HG03060 (cell line): ENCODE results near the gene RTCB.
"Not testable (repeated sequence)": the region's sequence is repeated elsewhere in the genome, so short reads cannot be mapped to it uniquely, and the experiment has no call there.

ENCODE experiments used
- ATAC-seq: cut with Tn5 transposase; IDR thresholded peaks from one replicate; pipeline ENCODE4 v1.9.1; 2021; ENCODE audit warnings: low read depth, moderate number of reproducible peaks; ENCODE audit not compliant: unreplicated experiment

RTCB gene

GRCh38 chr22:32396255-32396654 lies 15.8 kb downstream of the RTCB start:
- no peak for ATAC-seq

DNA sequence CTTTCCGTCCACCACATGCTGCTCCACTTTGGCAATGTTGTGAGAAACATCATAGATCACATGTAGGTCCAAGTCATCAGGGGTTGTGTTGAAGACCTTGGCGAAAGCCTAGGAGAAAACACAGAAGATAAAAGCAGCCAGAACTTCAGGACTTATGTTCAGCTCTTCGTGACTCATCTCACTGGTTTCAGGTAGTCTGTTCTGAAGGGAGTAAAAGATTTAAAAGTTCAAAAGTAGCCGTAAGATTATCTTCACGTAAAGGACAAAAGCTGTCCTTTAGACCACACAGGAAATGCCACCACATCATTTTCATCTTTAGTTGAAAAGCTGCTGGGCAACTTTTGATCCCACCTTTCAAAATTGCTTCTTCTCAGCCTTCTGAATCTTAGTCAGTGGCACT lies 16.9 kb downstream of the RTCB start:
- ATAC-seq, result no peak

DNA sequence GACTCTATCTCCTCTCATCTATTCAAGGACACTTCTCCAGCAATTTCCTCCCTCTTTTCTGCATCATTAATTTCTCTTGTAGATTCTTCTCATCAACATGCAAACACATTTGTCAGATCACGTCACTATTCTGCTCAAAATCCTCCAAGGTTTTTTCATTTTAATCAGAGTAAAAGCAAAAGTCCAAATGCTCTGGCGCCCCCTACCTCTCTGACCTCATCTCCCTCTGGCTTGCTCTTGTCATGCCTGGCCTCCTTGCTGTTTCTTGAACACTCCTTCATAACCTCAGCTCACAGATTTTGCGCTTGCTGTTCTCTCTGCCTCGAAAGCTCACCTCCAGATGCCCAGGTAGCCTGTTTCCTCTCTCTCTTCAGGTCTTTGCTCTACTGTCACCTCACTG lies 22.4 kb downstream of the RTCB start:
- no peak for ATAC-seq

DNA sequence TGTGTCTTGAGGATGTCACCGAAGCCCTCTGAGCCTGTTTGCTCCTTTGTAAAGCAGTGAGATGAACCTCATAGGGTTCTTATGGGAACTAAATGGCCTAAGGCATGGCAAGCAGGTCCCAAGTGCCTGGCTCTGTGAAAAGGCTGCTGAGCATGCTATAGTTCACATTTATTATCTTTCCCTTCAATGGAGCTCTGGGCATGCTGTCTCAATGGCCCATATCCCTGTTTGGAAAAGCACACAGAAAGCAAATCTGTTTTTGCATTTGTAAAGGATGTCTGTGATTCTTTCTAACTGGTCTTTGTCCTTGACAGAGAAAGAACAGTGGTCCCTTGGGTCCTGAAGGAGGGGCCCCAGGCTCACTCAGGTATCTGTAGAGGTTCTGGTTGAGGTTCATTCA lies 26.4 kb downstream of the RTCB start:
- ATAC-seq, result no peak

DNA sequence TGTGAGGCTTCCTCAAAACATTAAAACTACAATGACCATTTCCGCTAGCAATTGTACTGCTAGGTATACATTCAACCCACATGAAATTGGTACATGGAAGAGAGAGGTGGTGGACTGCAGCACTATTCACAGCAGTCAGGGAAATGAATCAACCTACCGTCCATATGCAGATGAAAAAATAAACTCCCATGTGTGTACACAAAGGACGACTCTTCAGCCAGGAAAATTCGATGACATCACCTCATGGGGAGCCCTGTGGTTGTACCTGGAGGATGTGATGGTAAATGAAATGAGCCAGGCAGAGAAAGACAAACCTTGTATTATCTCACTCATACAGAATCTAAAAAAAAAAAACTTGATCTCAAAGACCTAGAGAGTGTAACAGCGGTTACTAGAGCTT lies 31.1 kb downstream of the RTCB start:
- ATAC-seq, result no peak

GRCh38 chr22:32378707-32379272 lies 33.3 kb downstream of the RTCB start:
- ATAC-seq, result no peak

- ATAC-seq, result no peak
Observed at GRCh38 chr22:32376681-32377080, 35.4 kb downstream of the RTCB start.

- no peak for ATAC-seq
Observed at GRCh38 chr22:32375678-32376450, 36.2 kb downstream of the RTCB start.

DNA sequence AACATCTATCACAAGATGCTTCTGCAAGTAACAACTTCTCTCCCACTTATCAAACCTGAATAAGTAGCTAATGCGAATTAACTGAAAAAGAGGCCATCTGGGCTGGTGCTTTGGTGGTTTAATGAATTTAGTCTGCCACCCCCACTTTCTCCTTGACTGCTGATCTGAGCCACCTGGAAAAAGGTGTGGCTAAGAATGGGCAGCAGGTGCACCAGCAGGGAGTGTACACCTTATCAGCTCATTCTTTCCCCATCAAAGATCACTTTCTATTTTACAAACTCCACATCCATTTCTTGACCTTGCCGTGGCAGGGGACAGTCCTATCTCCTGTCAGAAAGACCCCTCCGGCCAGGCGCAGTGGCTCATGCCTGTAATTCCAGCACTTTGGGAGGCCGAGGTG lies 47.8 kb downstream of the RTCB start:
- no peak for ATAC-seq

DNA sequence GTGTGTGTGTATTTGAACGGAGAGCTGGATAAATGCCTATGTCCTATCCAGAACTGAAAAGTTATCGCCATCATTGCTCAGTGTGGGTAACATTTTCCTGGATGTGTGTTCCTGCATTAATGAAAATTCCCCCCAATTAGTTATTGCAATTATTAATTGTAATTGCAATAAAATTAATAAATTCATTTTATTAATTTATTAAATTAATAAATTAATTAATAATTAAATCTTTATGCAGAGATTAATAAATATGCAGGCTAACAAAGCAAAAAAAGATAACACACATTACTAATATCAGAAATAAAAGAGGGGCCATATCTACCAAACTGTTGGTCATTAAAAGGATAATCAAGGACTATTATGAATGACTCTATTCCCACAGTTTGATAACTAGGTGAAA lies 50.8 kb downstream of the RTCB start:
- no peak for ATAC-seq

DNA sequence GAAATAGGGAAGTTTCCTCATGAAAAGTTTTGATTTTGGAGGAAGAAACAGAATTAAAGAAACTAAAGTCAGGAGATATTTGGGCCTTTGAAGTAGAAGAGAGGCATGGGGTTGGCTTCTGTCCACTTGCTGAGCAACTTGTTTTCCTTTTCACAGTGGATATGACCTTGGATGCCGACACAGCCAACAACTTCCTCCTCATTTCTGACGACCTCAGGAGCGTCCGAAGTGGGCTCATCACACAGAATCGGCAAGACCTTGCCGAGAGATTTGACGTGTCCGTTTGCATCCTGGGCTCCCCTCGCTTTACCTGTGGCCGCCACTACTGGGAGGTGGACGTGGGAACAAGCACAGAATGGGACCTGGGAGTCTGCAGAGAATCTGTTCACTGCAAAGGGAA lies 52.0 kb downstream of the RTCB start:
- ATAC-seq, result not testable (repeated sequence)

DNA sequence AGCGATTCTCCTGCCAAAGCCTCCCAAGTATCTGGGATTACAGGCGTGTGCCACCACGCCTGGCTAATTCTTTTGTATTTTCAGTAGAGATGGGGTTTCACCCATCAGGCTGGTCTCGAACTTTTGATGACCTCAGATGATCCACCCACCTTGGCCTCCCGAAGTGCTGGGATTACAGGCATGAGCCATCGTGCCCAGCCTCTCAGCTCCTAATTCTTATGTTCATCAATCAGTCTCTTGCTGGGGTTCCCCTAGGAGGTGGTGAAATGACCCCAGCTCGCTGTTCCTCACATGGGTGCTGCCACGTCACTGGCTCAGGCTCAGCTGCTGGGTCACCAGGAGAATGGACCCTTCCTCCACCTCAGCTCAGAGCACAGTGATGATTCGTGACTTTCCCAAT lies 54.5 kb downstream of the RTCB start, which contains the start of gene RFPL3:
Gene RFPL3, plus strand, starts transcription at position 301 of the 400 bp plus-strand sequence. CDS start 205 bp downstream, outside the sequence.
- not testable (repeated sequence) for ATAC-seq

DNA sequence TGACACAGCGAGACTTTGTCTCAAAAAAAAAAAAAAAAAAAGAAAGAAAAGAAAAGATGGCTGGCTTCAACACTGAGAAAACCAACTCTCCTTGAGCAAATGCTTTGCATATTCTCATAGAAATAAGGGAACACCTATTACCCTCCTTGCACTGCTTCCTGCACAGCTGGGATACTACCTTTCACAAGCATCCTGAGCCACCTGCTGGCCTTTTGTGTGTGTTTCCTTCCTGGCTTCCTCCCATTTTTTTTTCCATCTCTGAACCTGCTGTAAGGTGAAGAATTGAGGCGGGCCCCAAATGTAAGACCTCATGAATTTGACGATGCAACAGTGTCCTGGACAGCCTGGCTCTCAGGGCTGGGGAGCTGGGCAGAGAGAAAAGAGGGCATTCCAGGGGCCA lies 56.3 kb downstream of the RTCB start:
- no peak for ATAC-seq

DNA sequence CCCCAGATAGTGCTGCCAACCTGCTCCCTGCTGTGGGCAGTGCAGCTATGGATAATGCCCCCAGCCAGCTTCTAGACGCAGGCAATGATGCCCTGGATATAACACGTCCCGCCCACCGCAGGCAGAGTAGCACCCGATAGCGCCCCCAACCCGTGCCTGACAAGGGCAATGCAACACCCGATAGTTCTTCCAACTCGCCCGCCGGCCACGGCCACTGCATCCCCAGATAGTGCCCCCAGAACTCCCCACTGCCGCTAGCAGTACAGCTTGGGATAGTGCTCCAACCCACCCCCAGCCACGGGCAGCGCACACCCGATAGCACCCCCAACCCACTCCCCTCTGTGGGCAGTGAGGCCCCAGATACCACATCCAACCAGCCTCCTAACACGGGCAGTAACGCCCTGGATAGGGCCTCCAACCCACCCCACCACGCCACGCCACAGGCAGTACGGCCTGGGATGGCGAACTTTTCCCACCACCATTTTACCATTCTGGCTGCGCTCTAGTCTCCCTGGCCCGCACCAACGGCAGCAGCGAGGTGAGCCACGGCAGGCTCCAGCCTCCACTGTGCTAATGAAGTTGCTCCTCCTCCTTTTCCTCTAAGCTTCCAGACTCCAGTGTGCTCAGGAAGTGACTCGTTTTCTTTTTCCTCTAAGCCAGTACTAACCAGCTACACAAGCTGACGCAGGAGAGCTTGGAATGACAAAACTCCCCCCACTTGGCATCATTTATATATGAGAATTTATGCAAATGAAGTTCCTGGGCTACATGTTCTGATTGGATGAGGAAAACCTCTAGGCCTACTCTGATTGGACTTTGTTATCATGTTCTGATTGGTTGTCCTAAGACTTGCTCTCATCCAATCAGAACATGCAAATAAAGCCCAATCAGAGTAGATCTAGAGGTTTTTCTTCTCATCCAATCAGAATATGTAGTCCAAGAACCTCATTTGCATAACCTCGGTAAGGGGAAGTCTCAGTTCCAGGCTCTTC lies 57.4 kb downstream of the RTCB start:
- no peak for ATAC-seq

- no peak for ATAC-seq
Observed at GRCh38 chr22:32353840-32354239, 58.2 kb downstream of the RTCB start.

- ATAC-seq, result no peak
Observed at GRCh38 chr22:32353292-32353691, 58.8 kb downstream of the RTCB start.

DNA sequence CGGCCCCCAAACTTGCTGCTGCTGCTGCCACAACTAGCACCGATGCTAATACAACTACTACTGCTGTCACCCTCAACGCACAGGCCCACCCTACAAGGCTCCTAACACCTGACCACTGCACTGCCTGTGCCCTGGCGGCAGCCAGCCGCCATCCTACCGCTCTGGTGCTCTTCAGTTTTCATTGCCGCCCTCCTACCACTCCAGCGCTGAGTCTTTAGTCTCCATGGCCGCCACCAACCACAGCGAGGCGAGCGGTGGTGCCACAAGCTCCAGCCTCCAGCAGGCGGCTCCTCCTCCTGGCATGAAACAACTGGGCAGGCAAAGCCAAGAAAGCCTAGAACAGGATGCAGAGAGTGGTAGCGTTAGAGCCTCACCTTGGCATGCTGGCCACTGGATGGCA lies 59.4 kb downstream of the RTCB start:
- no peak for ATAC-seq

GRCh38 chr22:32351875-32352274 lies 60.2 kb downstream of the RTCB start:
- ATAC-seq, result not testable (repeated sequence)

DNA sequence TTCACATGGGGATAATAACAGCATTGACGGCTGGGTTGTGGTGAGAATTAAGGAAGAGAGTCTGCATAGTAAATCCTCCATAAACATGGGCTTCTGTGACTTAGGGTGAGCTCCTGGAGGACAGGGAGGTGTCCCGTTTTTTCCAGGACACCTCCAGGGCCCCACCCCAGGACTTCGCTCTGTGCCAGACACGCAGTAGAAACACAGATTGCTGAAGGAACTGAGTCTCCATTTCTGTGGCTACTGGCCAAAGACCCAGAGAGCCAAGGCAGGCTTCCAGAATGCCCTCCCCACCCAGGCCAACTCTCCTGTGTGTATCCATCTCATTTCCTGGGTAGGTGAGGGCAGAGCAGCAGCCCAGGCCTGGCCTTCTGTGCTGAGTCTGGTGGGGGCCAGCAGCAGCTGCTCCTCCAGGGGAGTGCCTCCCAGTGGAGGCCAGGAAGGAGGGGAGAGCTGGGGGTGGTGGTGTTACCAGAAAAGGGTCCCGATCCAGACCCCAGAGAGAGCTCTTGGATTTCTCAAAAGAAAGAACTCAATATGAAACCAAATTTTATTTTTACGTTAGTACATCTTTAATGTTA lies 63.9 kb downstream of the RTCB start:
- ATAC-seq, result no peak

GRCh38 chr22:32343941-32344340 lies 68.1 kb downstream of the RTCB start:
- ATAC-seq, result no peak

DNA sequence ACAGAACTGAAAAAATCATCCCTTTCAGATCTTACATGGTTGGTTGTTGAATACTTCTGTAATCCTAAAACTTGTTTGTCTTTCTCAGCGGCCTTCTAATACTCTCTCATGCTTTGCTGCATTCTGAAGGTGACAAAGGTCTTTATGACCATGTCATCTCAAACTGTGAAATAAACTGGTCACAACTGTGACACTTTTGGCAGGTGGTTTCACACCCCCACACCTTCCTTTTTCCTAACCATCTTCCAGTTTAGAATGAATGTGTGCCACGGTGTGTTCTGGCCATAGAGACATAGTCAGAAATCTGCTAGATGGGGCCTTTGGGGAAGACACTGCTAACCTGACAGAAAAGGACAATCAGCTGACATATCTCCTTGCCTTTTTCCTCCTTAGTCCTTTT lies 69.1 kb downstream of the RTCB start:
- ATAC-seq, result no peak
